HepG2 (cell line): ENCODE data around the gene PC. TPM values are rescaled to one million over a fixed set of nuclear protein-coding genes. Genes with fewer than 3 reads are reported as not detected.

ENCODE experiments used
- ATAC-seq: fragments of 200-7000 bp; cut with Tn5 transposase; 3 replicates; pipeline ENCODE4 v1.9.1; 2020; ENCODE audit warnings: mild to moderate bottlenecking, moderate library complexity
- BruUV-seq: library from RNA; stranded (reverse); fragments of 400-500 nt; replicated peaks from 2 replicates; lab custom pipeline; 2021; lab: Mats Ljungman, UMichigan
- CTCF ChIA-PET: fragments of 300-600 bp; formaldehyde crosslinking; extraction: SDS; loops from one replicate; lab custom pipeline; 2021; ENCODE audit warnings: low total read pairs, inconsistent platforms, low intra/inter-chr PET ratio; lab: Yijun Ruan, JAX
- POLR2A ChIA-PET: fragments of 350-600 bp; sonication (Branson Sonifier 250); formaldehyde crosslinking; loops from one replicate; lab custom pipeline; 2020; ENCODE audit warnings: antibody characterized with exemption, inconsistent platforms; lab: Yijun Ruan, JAX
- DNase-seq: peaks from one replicate; pipeline ENCODE4 v3.0.0-alpha.2; 2015; ENCODE audit warnings: low spot score
- FAIRE-seq: peaks from 3 replicates; lab custom pipeline; 2011; peaks lifted over from hg19 to GRCh38; lab: Jason Lieb, UNC
- H2AFZ ChIP-seq: one replicate; pipeline ENCODE4 v1.6.1; 2011; ENCODE audit warnings: low read length, inconsistent platforms
- H3K27ac ChIP-seq: fragments of 300-600 bp; 3 replicates; pipeline ENCODE4 v1.8.0; 2011; ENCODE audit warnings: mixed run types, mild to moderate bottlenecking, mixed read lengths, low read length, inconsistent platforms; ENCODE audit not compliant: insufficient read depth; ENCODE audit errors: extremely low read length
- H3K27me3 ChIP-seq, 2 experiments: fragments of 200-600 bp in 1 of 2; 2 replicates in 1 of 2; 3 replicates in 1 of 2; pipeline versions ENCODE4 v1.6.0 to v1.8.0; 2011; ENCODE audit warnings: low read length in 2 of 2, mild to moderate bottlenecking in 2 of 2, moderate library complexity in 2 of 2, inconsistent platforms in 1 of 2; ENCODE audit not compliant: insufficient read depth in 2 of 2, control insufficient read depth in 1 of 2
- H3K36me3 ChIP-seq, 2 experiments: fragments of 200-600 bp in 1 of 2; replicated peaks in 1 of 2; 2 replicates in 1 of 2; 3 replicates in 1 of 2; pipeline versions ENCODE4 v1.5.1 to v1.8.0; 2011; ENCODE audit warnings: low read length in 2 of 2, inconsistent platforms in 1 of 2; ENCODE audit not compliant: insufficient read depth in 2 of 2, control insufficient read depth in 1 of 2
- H3K4me1 ChIP-seq: 2 replicates; pipeline ENCODE4 v1.5.1; 2012; ENCODE audit warnings: low read length, inconsistent platforms; ENCODE audit not compliant: insufficient read depth
- H3K4me2 ChIP-seq: 2 replicates; pipeline ENCODE4 v1.6.0; 2011; ENCODE audit warnings: low read depth, low read length, inconsistent platforms
- H3K4me3 ChIP-seq, 3 experiments: fragments of 200-600 bp in 1 of 3; sonication (generic), shearing (Covaris generic) in 1 of 3; replicated peaks in 1 of 3; 2 replicates each; pipeline ENCODE4 v1.5.1; 2011 to 2016; ENCODE audit warnings: low read length in 3 of 3, inconsistent platforms in 2 of 3, low read depth in 2 of 3, mild to moderate bottlenecking in 2 of 3, control low read depth in 1 of 3, mixed read lengths in 1 of 3; ENCODE audit not compliant: insufficient read depth in 1 of 3
- H3K79me2 ChIP-seq: one replicate; pipeline ENCODE4 v1.6.1; 2011; ENCODE audit warnings: low read length, inconsistent platforms; ENCODE audit not compliant: insufficient read depth
- H3K9ac ChIP-seq: 2 replicates; pipeline ENCODE4 v1.6.0; 2011; ENCODE audit warnings: mild to moderate bottlenecking, low read depth, low read length, inconsistent platforms; ENCODE audit not compliant: insufficient read depth
- H3K9me3 ChIP-seq: 2 replicates; pipeline ENCODE4 v1.5.1; 2012; ENCODE audit warnings: mild to moderate bottlenecking, low read length
- H4K20me1 ChIP-seq: 2 replicates; pipeline ENCODE4 v1.6.0; 2011; ENCODE audit warnings: inconsistent platforms, mild to moderate bottlenecking, low read length, moderate library complexity; ENCODE audit not compliant: insufficient read depth
- AKAP8 ChIP-seq: sonication (generic); formaldehyde crosslinking; IDR thresholded peaks from 2 replicates; pipeline ENCODE4 v1.5.1; 2020; ENCODE audit warnings: mild to moderate bottlenecking, missing genetic modification reagents
- KMT2A ChIP-seq: sonication (generic); formaldehyde crosslinking; IDR thresholded peaks from 2 replicates; pipeline ENCODE4 v1.4.0; 2020; ENCODE audit warnings: missing genetic modification reagents
- NR2C2 ChIP-seq: sonication (generic); formaldehyde crosslinking; IDR thresholded peaks from 2 replicates; pipeline ENCODE4 v1.4.0; 2020; ENCODE audit warnings: missing genetic modification reagents, mild to moderate bottlenecking, moderate library complexity, borderline replicate concordance
- PHF8 ChIP-seq: sonication (generic); formaldehyde crosslinking; IDR thresholded peaks from 2 replicates; pipeline ENCODE4 v1.5.0; 2020; ENCODE audit warnings: missing genetic modification reagents
- RFX1 ChIP-seq: fragments of 450-650 bp; IDR thresholded peaks from 2 replicates; pipeline ENCODE4 v1.6.1; 2017
- SALL1 ChIP-seq: sonication (generic); formaldehyde crosslinking; IDR thresholded peaks from 2 replicates; pipeline ENCODE4 v1.8.0; 2022; ENCODE audit warnings: mild to moderate bottlenecking, missing genetic modification reagents
- SETDB1 ChIP-seq: sonication (generic); formaldehyde crosslinking; IDR thresholded peaks from 2 replicates; pipeline ENCODE4 v1.5.1; 2020; ENCODE audit warnings: missing genetic modification reagents, mild to moderate bottlenecking, borderline replicate concordance
- SP5 ChIP-seq: IDR thresholded peaks from 2 replicates; pipeline ENCODE4 v1.6.1; 2016; ENCODE audit warnings: low read depth, borderline replicate concordance
- ZNF230 ChIP-seq: sonication (generic); formaldehyde crosslinking; IDR thresholded peaks from 2 replicates; pipeline ENCODE4 v1.4.0; 2020; ENCODE audit warnings: mild to moderate bottlenecking, missing genetic modification reagents
- ZNF317 ChIP-seq: sonication (generic); formaldehyde crosslinking; IDR thresholded peaks from 2 replicates; pipeline ENCODE4 v1.5.0; 2020; ENCODE audit warnings: mild to moderate bottlenecking, missing genetic modification reagents
- ZNF468 ChIP-seq: sonication (generic); formaldehyde crosslinking; IDR thresholded peaks from 2 replicates; pipeline ENCODE4 v1.8.0; 2022; ENCODE audit warnings: mild to moderate bottlenecking, moderate library complexity, missing genetic modification reagents
- ZNF572 ChIP-seq: sonication (generic); formaldehyde crosslinking; IDR thresholded peaks from 2 replicates; pipeline ENCODE4 v1.5.1; 2020; ENCODE audit warnings: mild to moderate bottlenecking, missing genetic modification reagents
- WGBS: methylation state at CpG from one replicate; pipeline ENCODE4 v1.1.6; 2017; ENCODE audit warnings: low lambda C conversion rate; 5-methylcytosine and 5-hydroxymethylcytosine counted together
- in situ Hi-C: cut with HindIII; loops from 2 replicates; pipeline ENCODE4 v1.10.0; 2017; ENCODE audit warnings: low pct_unique_long_range_greater_than_20kb; ENCODE audit not compliant: extremely low pct_ligation_motif_present
- intact Hi-C: fragments of 100-400 bp; cut with micrococcal nuclease; formaldehyde crosslinking; loops from one replicate; pipeline ENCODE4 v1.10.0; 2022; ENCODE audit not compliant: unreplicated experiment
- polyA plus RNA-seq, 8 experiments: library from polyadenylated mRNA; depleted of rRNA in 3 of 8; stranded (reverse) in 7 of 8; unstranded in 1 of 8; fragments of >200 nt; fragmentation: Illumina TruSeq in 4 of 8; extraction: Trizol in 4 of 8; gene quantifications; 2 replicates each; pipeline versions ENCODE4 v1.2.1 to v1.2.3, GENCODE V29; 2011 to 2016; ENCODE audit warnings: low read depth in 4 of 8, missing spikeins in 1 of 8, mixed read lengths in 1 of 8; ENCODE audit not compliant: insufficient read depth in 1 of 8
- total RNA-seq, 5 experiments: library from RNA; depleted of rRNA; stranded (reverse); fragments of >200 nt; fragmentation: Illumina TruSeq; extraction: Trizol; gene quantifications; 2 replicates each; pipeline ENCODE4 v1.2.3, GENCODE V29; 2016; ENCODE audit warnings: low read depth in 1 of 5
- TF ChIP-seq, protein P1 (sequence below): sonication (generic); formaldehyde crosslinking; IDR thresholded peaks from 2 replicates; pipeline ENCODE4 v1.4.0; 2020; ENCODE audit warnings: missing genetic modification reagents
- TF ChIP-seq, protein P2 (sequence below): sonication (generic); formaldehyde crosslinking; IDR thresholded peaks from 2 replicates; pipeline ENCODE4 v1.4.0; 2020; ENCODE audit warnings: mild to moderate bottlenecking, missing genetic modification reagents, borderline replicate concordance

PC gene
- total and polyA plus RNA-seq, 2 of the 13 experiments (the other 11 are each of a cell fraction or from before 2014, with no cell fraction given) = 29.0 to 39.0 TPM

DNA sequence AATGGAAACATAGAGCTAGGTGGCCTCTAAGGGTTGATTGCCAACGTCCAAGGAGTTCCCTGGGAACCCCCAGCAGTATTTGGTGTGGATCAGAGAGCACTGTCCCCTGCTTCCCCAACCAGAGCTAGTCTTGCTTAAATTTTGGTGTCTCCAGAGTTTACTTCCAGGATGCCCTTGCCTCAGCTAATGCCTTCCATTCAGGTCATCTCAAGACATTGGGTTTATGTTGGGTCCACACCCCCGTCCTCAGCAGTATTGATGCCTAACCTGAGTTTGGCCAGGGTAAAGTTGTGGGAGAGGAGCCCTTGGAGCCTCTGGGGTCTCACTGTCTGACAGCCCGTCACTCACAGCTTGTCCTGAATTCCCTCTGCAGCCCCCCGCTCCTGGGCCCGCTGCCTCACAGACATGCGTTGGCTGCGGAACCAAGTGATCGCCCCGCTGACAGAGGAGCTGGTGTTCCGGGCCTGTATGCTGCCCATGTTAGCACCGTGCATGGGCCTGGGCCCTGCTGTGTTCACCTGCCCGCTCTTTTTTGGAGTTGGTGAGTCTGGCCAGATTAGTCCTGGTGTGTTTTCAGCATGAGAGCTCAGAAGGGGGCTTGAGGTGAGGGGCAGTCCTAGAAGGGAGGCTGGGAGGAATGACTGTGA, 113.6 kb downstream of the PC start (continued):
- TF ChIP-seq, protein P1, sequence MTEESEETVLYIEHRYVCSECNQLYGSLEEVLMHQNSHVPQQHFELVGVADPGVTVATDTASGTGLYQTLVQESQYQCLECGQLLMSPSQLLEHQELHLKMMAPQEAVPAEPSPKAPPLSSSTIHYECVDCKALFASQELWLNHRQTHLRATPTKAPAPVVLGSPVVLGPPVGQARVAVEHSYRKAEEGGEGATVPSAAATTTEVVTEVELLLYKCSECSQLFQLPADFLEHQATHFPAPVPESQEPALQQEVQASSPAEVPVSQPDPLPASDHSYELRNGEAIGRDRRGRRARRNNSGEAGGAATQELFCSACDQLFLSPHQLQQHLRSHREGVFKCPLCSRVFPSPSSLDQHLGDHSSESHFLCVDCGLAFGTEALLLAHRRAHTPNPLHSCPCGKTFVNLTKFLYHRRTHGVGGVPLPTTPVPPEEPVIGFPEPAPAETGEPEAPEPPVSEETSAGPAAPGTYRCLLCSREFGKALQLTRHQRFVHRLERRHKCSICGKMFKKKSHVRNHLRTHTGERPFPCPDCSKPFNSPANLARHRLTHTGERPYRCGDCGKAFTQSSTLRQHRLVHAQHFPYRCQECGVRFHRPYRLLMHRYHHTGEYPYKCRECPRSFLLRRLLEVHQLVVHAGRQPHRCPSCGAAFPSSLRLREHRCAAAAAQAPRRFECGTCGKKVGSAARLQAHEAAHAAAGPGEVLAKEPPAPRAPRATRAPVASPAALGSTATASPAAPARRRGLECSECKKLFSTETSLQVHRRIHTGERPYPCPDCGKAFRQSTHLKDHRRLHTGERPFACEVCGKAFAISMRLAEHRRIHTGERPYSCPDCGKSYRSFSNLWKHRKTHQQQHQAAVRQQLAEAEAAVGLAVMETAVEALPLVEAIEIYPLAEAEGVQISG (CRISPR knock-in tag) = no peak
- TF ChIP-seq AKAP8 = peak; percentile 32; the same call in 1 of the 2 replicates
- TF ChIP-seq SP5 (CRISPR knock-in tag) = no peak
- TF ChIP-seq PHF8 (CRISPR knock-in tag) = no peak
- TF ChIP-seq ZNF230 (CRISPR knock-in tag) = no peak

DNA sequence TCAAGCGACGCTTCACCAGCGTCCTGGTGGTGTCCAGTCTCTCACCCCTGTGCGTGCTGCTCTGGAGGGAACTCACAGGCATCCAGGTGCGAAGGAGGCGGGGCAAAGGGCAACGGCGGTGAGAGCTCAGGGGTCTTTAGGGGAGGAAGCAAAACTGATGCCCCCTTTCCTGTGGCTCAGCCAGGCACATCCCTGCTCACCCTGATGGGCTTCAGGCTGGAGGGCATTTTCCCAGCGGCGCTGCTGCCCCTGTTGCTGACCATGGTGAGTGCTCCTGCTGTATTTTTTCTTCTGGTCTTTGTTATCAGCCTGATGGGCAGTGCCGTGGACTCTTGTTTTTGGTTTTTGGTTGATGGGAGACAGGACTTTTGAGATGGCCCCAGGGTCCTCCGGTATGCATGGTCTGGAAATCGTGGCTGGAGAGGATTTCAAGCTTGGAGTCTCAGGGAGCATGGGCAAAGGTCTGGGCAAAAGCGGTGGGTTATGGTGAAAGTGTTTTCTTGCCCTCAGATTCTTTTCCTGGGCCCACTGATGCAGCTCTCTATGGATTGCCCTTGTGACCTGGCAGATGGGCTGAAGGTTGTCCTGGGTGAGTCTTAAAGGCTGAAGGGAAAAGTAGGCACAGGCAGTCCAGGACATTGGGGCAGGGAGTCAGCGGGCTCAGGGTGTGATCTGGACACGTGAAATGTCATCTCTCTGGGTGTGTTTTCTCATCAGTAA, 114.2 kb downstream of the PC start:
- WGBS = 40% methylated on average over 6 of the region's 16 CpGs
- TF ChIP-seq NR2C2 = no peak
- TF ChIP-seq ZNF468 (CRISPR knock-in tag) = 0 out of 2 replicates have a peak, but pooled peaks have one; percentile 18
- no peak for TF ChIP-seq SETDB1 (CRISPR knock-in tag)
- TF ChIP-seq RFX1 = no peak
- TF ChIP-seq, protein P2, sequence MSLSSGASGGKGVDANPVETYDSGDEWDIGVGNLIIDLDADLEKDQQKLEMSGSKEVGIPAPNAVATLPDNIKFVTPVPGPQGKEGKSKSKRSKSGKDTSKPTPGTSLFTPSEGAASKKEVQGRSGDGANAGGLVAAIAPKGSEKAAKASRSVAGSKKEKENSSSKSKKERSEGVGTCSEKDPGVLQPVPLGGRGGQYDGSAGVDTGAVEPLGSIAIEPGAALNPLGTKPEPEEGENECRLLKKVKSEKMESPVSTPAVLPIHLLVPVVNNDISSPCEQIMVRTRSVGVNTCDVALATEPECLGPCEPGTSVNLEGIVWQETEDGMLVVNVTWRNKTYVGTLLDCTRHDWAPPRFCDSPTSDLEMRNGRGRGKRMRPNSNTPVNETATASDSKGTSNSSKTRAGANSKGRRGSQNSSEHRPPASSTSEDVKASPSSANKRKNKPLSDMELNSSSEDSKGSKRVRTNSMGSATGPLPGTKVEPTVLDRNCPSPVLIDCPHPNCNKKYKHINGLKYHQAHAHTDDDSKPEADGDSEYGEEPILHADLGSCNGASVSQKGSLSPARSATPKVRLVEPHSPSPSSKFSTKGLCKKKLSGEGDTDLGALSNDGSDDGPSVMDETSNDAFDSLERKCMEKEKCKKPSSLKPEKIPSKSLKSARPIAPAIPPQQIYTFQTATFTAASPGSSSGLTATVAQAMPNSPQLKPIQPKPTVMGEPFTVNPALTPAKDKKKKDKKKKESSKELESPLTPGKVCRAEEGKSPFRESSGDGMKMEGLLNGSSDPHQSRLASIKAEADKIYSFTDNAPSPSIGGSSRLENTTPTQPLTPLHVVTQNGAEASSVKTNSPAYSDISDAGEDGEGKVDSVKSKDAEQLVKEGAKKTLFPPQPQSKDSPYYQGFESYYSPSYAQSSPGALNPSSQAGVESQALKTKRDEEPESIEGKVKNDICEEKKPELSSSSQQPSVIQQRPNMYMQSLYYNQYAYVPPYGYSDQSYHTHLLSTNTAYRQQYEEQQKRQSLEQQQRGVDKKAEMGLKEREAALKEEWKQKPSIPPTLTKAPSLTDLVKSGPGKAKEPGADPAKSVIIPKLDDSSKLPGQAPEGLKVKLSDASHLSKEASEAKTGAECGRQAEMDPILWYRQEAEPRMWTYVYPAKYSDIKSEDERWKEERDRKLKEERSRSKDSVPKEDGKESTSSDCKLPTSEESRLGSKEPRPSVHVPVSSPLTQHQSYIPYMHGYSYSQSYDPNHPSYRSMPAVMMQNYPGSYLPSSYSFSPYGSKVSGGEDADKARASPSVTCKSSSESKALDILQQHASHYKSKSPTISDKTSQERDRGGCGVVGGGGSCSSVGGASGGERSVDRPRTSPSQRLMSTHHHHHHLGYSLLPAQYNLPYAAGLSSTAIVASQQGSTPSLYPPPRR (CRISPR knock-in tag) = no peak
- 0 out of 2 replicates have a peak, but pooled peaks have one; percentile 41 for TF ChIP-seq ZNF572
- TF ChIP-seq ZNF317 (CRISPR knock-in tag) = no peak
- no peak for TF ChIP-seq KMT2A (CRISPR knock-in tag)
- TF ChIP-seq SALL1 (CRISPR knock-in tag) = 0 out of 2 replicates have a peak, but pooled peaks have one; percentile 4

More for the DNA sequence above, 114.2 kb downstream of the PC start:
- ChIA-PET POLR2A (interaction anchor here (0.7 to 4.2 kb wide), 16 partner anchors 8 to 405 kb away, joined by 3 to 24 read pairs (median 4); partner anchors contain the start of genes BBS1, MRPL11, PC and RBM14), CTCF (no interaction called here)
- peak; percentile 14 for DNase-seq
- H3K4me1 ChIP-seq = peaks cover 28% of the 10 kb centered on the region
- in situ Hi-C loops (loop anchor here (10.0 to 25.0 kb wide), 3 partner anchors 131 to 432 kb away; partner anchors contain the start of genes C11orf86, CTSF and NPAS4), intact Hi-C loops (loop anchor here (5.0 kb wide), 1 partner anchor 133 kb away; the partner anchor contains the start of gene C11orf86)
- peak overlapping the region; percentile 82 for H3K27ac ChIP-seq
- no peaks in the 10 kb centered on the region for H3K9me3 ChIP-seq
- peaks cover 6% of the 10 kb centered on the region; the same call in 1 of the 2 replicates for H4K20me1 ChIP-seq
- ATAC-seq = no peak
- no peak for FAIRE-seq
- H3K9ac ChIP-seq = peak overlapping the region; percentile 96
- peak overlapping the region; percentile 87 to 99 (median 87) for H3K4me3 ChIP-seq
- no peak overlapping the region for H2AFZ ChIP-seq
- H3K36me3 ChIP-seq = peaks cover 7 to 39% of the 10 kb centered on the region in 2 experiments
- H3K4me2 ChIP-seq = peak overlapping the region; percentile 80
- H3K79me2 ChIP-seq = peaks cover 28% of the 10 kb centered on the region
- BruUV-seq = TSS peak; percentile 69
- no peaks in the 10 kb centered on the region; a peak in 1 of 5 replicates for H3K27me3 ChIP-seq
